GM23338 (cell line): ENCODE data around the gene BCL2L15.

Experiments
- CREB1 ChIP-seq: fragments of 250-450 bp; sonication (Bioruptor Pico); IDR thresholded peaks from 2 replicates; pipeline ENCODE4 v1.5.0; 2020; ENCODE audit warnings: low read depth, mild to moderate bottlenecking, moderate library complexity
- EZH2 ChIP-seq: fragments of 200-600 bp; sonication (generic); IDR thresholded peaks from one replicate; pipeline ENCODE4 v1.8.0; 2017; ENCODE audit warnings: antibody characterized with exemption, mild to moderate bottlenecking, low read depth; ENCODE audit not compliant: unreplicated experiment
- EZH2phosphoT487 ChIP-seq: fragments of 200-600 bp; sonication (generic); IDR thresholded peaks from one replicate; pipeline ENCODE4 v1.8.1; 2018; ENCODE audit warnings: antibody characterized with exemption; ENCODE audit not compliant: unreplicated experiment
- JUNB ChIP-seq: IDR thresholded peaks from one replicate; pipeline ENCODE4 v1.6.1; 2016; ENCODE audit warnings: antibody characterized with exemption; ENCODE audit not compliant: unreplicated experiment
- NANOG ChIP-seq: IDR thresholded peaks from 2 replicates; pipeline ENCODE4 v1.6.1; 2016; ENCODE audit warnings: antibody characterized with exemption, borderline replicate concordance
- POLR2AphosphoS5 ChIP-seq: IDR thresholded peaks from 2 replicates; pipeline ENCODE4 v1.6.1; 2016; ENCODE audit warnings: antibody characterized with exemption, low read depth
- STAT1 ChIP-seq: IDR thresholded peaks from one replicate; pipeline ENCODE4 v1.6.1; 2016; ENCODE audit warnings: antibody characterized with exemption; ENCODE audit not compliant: unreplicated experiment
- ZNF114 ChIP-seq: fragments of 250-450 bp; sonication (Bioruptor Pico); IDR thresholded peaks from 2 replicates; pipeline ENCODE4 v1.5.0; 2020; ENCODE audit warnings: mild to moderate bottlenecking, moderate library complexity
- ZNF331 ChIP-seq: fragments of 250-450 bp; sonication (Bioruptor Pico); IDR thresholded peaks from 2 replicates; pipeline ENCODE4 v1.5.0; 2020; ENCODE audit warnings: low read depth, mild to moderate bottlenecking, moderate library complexity
- TF ChIP-seq, protein P1 (sequence below), 2 experiments: fragments of 200-600 bp in 1 of 2; sonication (generic) in 1 of 2; conservative IDR thresholded peaks; 2 replicates each; pipeline versions ENCODE4 v1.5.1 to v1.6.1; 2016 to 2017; ENCODE audit warnings: antibody characterized with exemption in 2 of 2, low read depth in 2 of 2, mild to moderate bottlenecking in 2 of 2, moderate library complexity in 1 of 2
- TF ChIP-seq, protein P2 (sequence below): IDR thresholded peaks from one replicate; pipeline ENCODE4 v1.6.1; 2018; ENCODE audit warnings: antibody characterized with exemption; ENCODE audit not compliant: unreplicated experiment
- TF ChIP-seq, protein P3 (sequence below): IDR thresholded peaks from 2 replicates; pipeline ENCODE4 v1.6.1; 2016; ENCODE audit warnings: antibody characterized with exemption

DNA sequence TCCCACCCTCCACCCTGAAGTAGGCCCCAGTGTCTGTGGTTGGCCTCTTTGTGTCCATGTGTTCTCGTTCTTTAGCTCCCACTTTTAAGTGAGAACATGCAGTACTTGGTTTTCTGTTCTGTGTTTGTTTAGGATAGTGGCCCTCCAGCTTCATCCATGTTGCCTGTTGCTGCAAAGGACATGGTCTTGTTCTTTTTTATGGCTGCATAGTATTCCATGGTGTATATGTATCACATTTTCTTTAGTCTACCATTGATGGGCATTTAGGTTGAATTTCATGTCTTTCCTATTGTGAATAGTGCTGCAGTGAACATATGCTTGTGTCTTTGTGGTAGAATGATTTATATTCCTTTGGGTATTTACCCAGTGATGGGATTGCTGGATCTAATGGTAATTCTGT, 47.8 kb upstream of the BCL2L15 start:
- TF ChIP-seq, protein P1, sequence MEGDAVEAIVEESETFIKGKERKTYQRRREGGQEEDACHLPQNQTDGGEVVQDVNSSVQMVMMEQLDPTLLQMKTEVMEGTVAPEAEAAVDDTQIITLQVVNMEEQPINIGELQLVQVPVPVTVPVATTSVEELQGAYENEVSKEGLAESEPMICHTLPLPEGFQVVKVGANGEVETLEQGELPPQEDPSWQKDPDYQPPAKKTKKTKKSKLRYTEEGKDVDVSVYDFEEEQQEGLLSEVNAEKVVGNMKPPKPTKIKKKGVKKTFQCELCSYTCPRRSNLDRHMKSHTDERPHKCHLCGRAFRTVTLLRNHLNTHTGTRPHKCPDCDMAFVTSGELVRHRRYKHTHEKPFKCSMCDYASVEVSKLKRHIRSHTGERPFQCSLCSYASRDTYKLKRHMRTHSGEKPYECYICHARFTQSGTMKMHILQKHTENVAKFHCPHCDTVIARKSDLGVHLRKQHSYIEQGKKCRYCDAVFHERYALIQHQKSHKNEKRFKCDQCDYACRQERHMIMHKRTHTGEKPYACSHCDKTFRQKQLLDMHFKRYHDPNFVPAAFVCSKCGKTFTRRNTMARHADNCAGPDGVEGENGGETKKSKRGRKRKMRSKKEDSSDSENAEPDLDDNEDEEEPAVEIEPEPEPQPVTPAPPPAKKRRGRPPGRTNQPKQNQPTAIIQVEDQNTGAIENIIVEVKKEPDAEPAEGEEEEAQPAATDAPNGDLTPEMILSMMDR (conservative IDR thresholded peaks at IDR 0.05; ENCODE audit: low read depth in 2 of 2) = no peak
- TF ChIP-seq JUNB (no peak), EZH2 (no peak), ZNF114 (CRISPR knock-in tag) (no peak), EZH2phosphoT487 (no peak), POLR2AphosphoS5 (no peak), ZNF331 (no peak), CREB1 (CRISPR knock-in tag) (no peak), NANOG (no peak), STAT1 (no peak)
- TF ChIP-seq, protein P2, sequence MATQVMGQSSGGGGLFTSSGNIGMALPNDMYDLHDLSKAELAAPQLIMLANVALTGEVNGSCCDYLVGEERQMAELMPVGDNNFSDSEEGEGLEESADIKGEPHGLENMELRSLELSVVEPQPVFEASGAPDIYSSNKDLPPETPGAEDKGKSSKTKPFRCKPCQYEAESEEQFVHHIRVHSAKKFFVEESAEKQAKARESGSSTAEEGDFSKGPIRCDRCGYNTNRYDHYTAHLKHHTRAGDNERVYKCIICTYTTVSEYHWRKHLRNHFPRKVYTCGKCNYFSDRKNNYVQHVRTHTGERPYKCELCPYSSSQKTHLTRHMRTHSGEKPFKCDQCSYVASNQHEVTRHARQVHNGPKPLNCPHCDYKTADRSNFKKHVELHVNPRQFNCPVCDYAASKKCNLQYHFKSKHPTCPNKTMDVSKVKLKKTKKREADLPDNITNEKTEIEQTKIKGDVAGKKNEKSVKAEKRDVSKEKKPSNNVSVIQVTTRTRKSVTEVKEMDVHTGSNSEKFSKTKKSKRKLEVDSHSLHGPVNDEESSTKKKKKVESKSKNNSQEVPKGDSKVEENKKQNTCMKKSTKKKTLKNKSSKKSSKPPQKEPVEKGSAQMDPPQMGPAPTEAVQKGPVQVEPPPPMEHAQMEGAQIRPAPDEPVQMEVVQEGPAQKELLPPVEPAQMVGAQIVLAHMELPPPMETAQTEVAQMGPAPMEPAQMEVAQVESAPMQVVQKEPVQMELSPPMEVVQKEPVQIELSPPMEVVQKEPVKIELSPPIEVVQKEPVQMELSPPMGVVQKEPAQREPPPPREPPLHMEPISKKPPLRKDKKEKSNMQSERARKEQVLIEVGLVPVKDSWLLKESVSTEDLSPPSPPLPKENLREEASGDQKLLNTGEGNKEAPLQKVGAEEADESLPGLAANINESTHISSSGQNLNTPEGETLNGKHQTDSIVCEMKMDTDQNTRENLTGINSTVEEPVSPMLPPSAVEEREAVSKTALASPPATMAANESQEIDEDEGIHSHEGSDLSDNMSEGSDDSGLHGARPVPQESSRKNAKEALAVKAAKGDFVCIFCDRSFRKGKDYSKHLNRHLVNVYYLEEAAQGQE = no peak
- TF ChIP-seq, protein P3, sequence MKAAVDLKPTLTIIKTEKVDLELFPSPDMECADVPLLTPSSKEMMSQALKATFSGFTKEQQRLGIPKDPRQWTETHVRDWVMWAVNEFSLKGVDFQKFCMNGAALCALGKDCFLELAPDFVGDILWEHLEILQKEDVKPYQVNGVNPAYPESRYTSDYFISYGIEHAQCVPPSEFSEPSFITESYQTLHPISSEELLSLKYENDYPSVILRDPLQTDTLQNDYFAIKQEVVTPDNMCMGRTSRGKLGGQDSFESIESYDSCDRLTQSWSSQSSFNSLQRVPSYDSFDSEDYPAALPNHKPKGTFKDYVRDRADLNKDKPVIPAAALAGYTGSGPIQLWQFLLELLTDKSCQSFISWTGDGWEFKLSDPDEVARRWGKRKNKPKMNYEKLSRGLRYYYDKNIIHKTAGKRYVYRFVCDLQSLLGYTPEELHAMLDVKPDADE = no peak
